Activated CD4-positive, CD25-positive, alpha-beta regulatory T cell treated with anti-CD3 and anti-CD28 coated beads, Interleukin-2, amount 50 U/mL, for 72 hours (primary cell): ENCODE results near the gene PUS3.
"Not testable (repeated sequence)": the region's sequence is repeated elsewhere in the genome, so short reads cannot be mapped to it uniquely, and the experiment has no call there.

Experiments used
- DNase-seq: peaks from one replicate; pipeline ENCODE4 v3.0.0; 2021

The PUS3 gene

GRCh38 chr11:125857670-125858069 is 45.3 kb downstream of the PUS3 start:
- not testable (repeated sequence) for DNase-seq

- no peak for DNase-seq
These were observed 56.8 kb downstream of the PUS3 start for GRCh38 chr11:125846188-125846587.
